Osteocyte (in vitro differentiated cells): Measurements from ENCODE around the gene HLA-DMA. TPM values are rescaled to one million over a fixed set of nuclear protein-coding genes. Genes with fewer than 3 reads are reported as not detected.

ENCODE experiments used
- DNase-seq: peaks from one replicate; pipeline ENCODE4 v3.0.0; 2021; ENCODE audit warnings: mixed read lengths; ENCODE audit not compliant: unreplicated experiment; ENCODE audit errors: extremely low spot score
- H3K27ac Mint-ChIP-seq: one replicate; pipeline ENCODE4 v1.8.0; 2021; ENCODE audit warnings: mild to moderate bottlenecking, mixed read lengths; ENCODE audit not compliant: unreplicated experiment
- H3K27me3 Mint-ChIP-seq: one replicate; pipeline ENCODE4 v1.8.0; 2021; ENCODE audit warnings: mixed read lengths; ENCODE audit not compliant: unreplicated experiment
- H3K36me3 Mint-ChIP-seq: one replicate; pipeline ENCODE4 v1.8.0; 2021; ENCODE audit warnings: mixed read lengths; ENCODE audit not compliant: unreplicated experiment
- H3K4me1 Mint-ChIP-seq: one replicate; pipeline ENCODE4 v1.8.0; 2021; ENCODE audit warnings: mixed read lengths; ENCODE audit not compliant: unreplicated experiment
- H3K4me3 Mint-ChIP-seq: one replicate; pipeline ENCODE4 v1.8.0; 2021; ENCODE audit warnings: mild to moderate bottlenecking, moderate library complexity, mixed read lengths; ENCODE audit not compliant: unreplicated experiment
- H3K9me3 Mint-ChIP-seq: one replicate; pipeline ENCODE4 v1.8.0; 2021; ENCODE audit warnings: mixed read lengths; ENCODE audit not compliant: unreplicated experiment
- CTCF ChIP-seq: fragments of 200-600 bp; sonication (generic); IDR thresholded peaks from 2 replicates; pipeline ENCODE4 v1.5.0; 2021; ENCODE audit warnings: antibody characterized with exemption, mild to moderate bottlenecking, moderate library complexity
- total RNA-seq: library from RNA; stranded (reverse); gene quantifications from 2 replicates; pipeline ENCODE4 v1.2.1, GENCODE V29; 2021

Gene HLA-DMA
- total RNA-seq, 1 donor from 2014 or later: 3.0 TPM

- Mint-ChIP-seq H3K27ac (no peak overlapping the region), H3K9me3 (peaks cover 9% of the 10 kb centered on the region)
These were observed 9.4 kb upstream of the HLA-DMA start for GRCh38 chr6:32962213-32962826.

GRCh38 chr6:32960563-32960962 lies 7.7 kb upstream of the HLA-DMA start:
- Mint-ChIP-seq H3K4me3 (no peak overlapping the region), H3K9me3 (peaks cover 9% of the 10 kb centered on the region), H3K36me3 (peaks cover 4% of the 10 kb centered on the region), H3K27me3 (no peaks in the 10 kb centered on the region), H3K27ac (no peak overlapping the region), H3K4me1 (peaks cover 4% of the 10 kb centered on the region)
- DNase-seq: no peak
- TF ChIP-seq CTCF: no peak

More at GRCh38 chr6:32962213-32962826, 9.4 kb upstream of the HLA-DMA start:
- no peak for TF ChIP-seq CTCF
- peaks cover 19% of the 10 kb centered on the region for H3K4me1 Mint-ChIP-seq
- no peak for DNase-seq
- no peaks in the 10 kb centered on the region for H3K27me3 Mint-ChIP-seq
- peaks cover 4% of the 10 kb centered on the region for H3K36me3 Mint-ChIP-seq
- H3K4me3 Mint-ChIP-seq: no peak overlapping the region

GRCh38 chr6:32956176-32956575 lies 3.3 kb upstream of the HLA-DMA start:
- H3K27ac Mint-ChIP-seq: no peak overlapping the region
- H3K27me3 Mint-ChIP-seq: peaks cover 4% of the 10 kb centered on the region
- H3K4me1 Mint-ChIP-seq: peaks cover 6% of the 10 kb centered on the region
- H3K9me3 Mint-ChIP-seq: no peaks in the 10 kb centered on the region
- H3K4me3 Mint-ChIP-seq: no peak overlapping the region
- peak; percentile 27 for DNase-seq
- no peak for TF ChIP-seq CTCF
- peaks cover 4% of the 10 kb centered on the region for H3K36me3 Mint-ChIP-seq

GRCh38 chr6:32954986-32955802 lies 2.3 kb upstream of the HLA-DMA start:
- peak; percentile 30 for TF ChIP-seq CTCF
- Mint-ChIP-seq H3K4me3 (no peak overlapping the region), H3K27ac (no peak overlapping the region), H3K9me3 (no peaks in the 10 kb centered on the region), H3K36me3 (peaks cover 4% of the 10 kb centered on the region), H3K4me1 (peaks cover 6% of the 10 kb centered on the region), H3K27me3 (peaks cover 4% of the 10 kb centered on the region)
- no peak for DNase-seq

- Mint-ChIP-seq H3K4me1 (peaks cover 6% of the 10 kb centered on the region), H3K27me3 (peaks cover 5% of the 10 kb centered on the region), H3K36me3 (peaks cover 4% of the 10 kb centered on the region), H3K4me3 (no peak overlapping the region), H3K9me3 (no peaks in the 10 kb centered on the region), H3K27ac (no peak overlapping the region)
- no peak for DNase-seq
- no peak for TF ChIP-seq CTCF
These were observed 1.4 kb upstream of the HLA-DMA start for GRCh38 chr6:32954267-32954666.
